HepG2 (cell line): Measurements from ENCODE around the gene PLPPR3. TPM values are rescaled to one million over a fixed set of nuclear protein-coding genes. Genes with fewer than 3 reads are reported as not detected.
A peak's percentile ranks its signal among the peaks of the same experiment; 100 is the strongest.

Experiments used
- ATAC-seq: fragments of 200-7000 bp; cut with Tn5 transposase; 3 replicates; pipeline ENCODE4 v1.9.1; 2020; ENCODE audit warnings: mild to moderate bottlenecking, moderate library complexity
- BruUV-seq: library from RNA; stranded (reverse); fragments of 400-500 nt; replicated peaks from 2 replicates; lab custom pipeline; 2021; lab: Mats Ljungman, UMichigan
- CTCF ChIA-PET: fragments of 300-600 bp; formaldehyde crosslinking; extraction: SDS; loops from one replicate; lab custom pipeline; 2021; ENCODE audit warnings: low total read pairs, inconsistent platforms, low intra/inter-chr PET ratio; lab: Yijun Ruan, JAX
- POLR2A ChIA-PET: fragments of 350-600 bp; sonication (Branson Sonifier 250); formaldehyde crosslinking; loops from one replicate; lab custom pipeline; 2020; ENCODE audit warnings: antibody characterized with exemption, inconsistent platforms; lab: Yijun Ruan, JAX
- DNase-seq: peaks from one replicate; pipeline ENCODE4 v3.0.0-alpha.2; 2015; ENCODE audit warnings: low spot score
- FAIRE-seq: peaks from 3 replicates; lab custom pipeline; 2011; peaks lifted over from hg19 to GRCh38; lab: Jason Lieb, UNC
- H2AFZ ChIP-seq: one replicate; pipeline ENCODE4 v1.6.1; 2011; ENCODE audit warnings: low read length, inconsistent platforms
- H3K27ac ChIP-seq: fragments of 300-600 bp; 3 replicates; pipeline ENCODE4 v1.8.0; 2011; ENCODE audit warnings: mixed run types, mild to moderate bottlenecking, mixed read lengths, low read length, inconsistent platforms; ENCODE audit not compliant: insufficient read depth; ENCODE audit errors: extremely low read length
- H3K27me3 ChIP-seq, 2 experiments: fragments of 200-600 bp in 1 of 2; 2 replicates in 1 of 2; 3 replicates in 1 of 2; pipeline versions ENCODE4 v1.6.0 to v1.8.0; 2011; ENCODE audit warnings: low read length in 2 of 2, mild to moderate bottlenecking in 2 of 2, moderate library complexity in 2 of 2, inconsistent platforms in 1 of 2; ENCODE audit not compliant: insufficient read depth in 2 of 2, control insufficient read depth in 1 of 2
- H3K36me3 ChIP-seq, 2 experiments: fragments of 200-600 bp in 1 of 2; replicated peaks in 1 of 2; 2 replicates in 1 of 2; 3 replicates in 1 of 2; pipeline versions ENCODE4 v1.5.1 to v1.8.0; 2011; ENCODE audit warnings: low read length in 2 of 2, inconsistent platforms in 1 of 2; ENCODE audit not compliant: insufficient read depth in 2 of 2, control insufficient read depth in 1 of 2
- H3K4me1 ChIP-seq: 2 replicates; pipeline ENCODE4 v1.5.1; 2012; ENCODE audit warnings: low read length, inconsistent platforms; ENCODE audit not compliant: insufficient read depth
- H3K4me2 ChIP-seq: 2 replicates; pipeline ENCODE4 v1.6.0; 2011; ENCODE audit warnings: low read depth, low read length, inconsistent platforms
- H3K4me3 ChIP-seq, 3 experiments: fragments of 200-600 bp in 1 of 3; sonication (generic), shearing (Covaris generic) in 1 of 3; replicated peaks in 1 of 3; 2 replicates each; pipeline ENCODE4 v1.5.1; 2011 to 2016; ENCODE audit warnings: low read length in 3 of 3, inconsistent platforms in 2 of 3, low read depth in 2 of 3, mild to moderate bottlenecking in 2 of 3, control low read depth in 1 of 3, mixed read lengths in 1 of 3; ENCODE audit not compliant: insufficient read depth in 1 of 3
- H3K79me2 ChIP-seq: one replicate; pipeline ENCODE4 v1.6.1; 2011; ENCODE audit warnings: low read length, inconsistent platforms; ENCODE audit not compliant: insufficient read depth
- H3K9ac ChIP-seq: 2 replicates; pipeline ENCODE4 v1.6.0; 2011; ENCODE audit warnings: mild to moderate bottlenecking, low read depth, low read length, inconsistent platforms; ENCODE audit not compliant: insufficient read depth
- H3K9me3 ChIP-seq: 2 replicates; pipeline ENCODE4 v1.5.1; 2012; ENCODE audit warnings: mild to moderate bottlenecking, low read length
- H4K20me1 ChIP-seq: 2 replicates; pipeline ENCODE4 v1.6.0; 2011; ENCODE audit warnings: inconsistent platforms, mild to moderate bottlenecking, low read length, moderate library complexity; ENCODE audit not compliant: insufficient read depth
- AGO1 ChIP-seq: fragments of 200-400 bp; formaldehyde crosslinking; IDR thresholded peaks from 2 replicates; pipeline ENCODE4 v1.6.1; 2017; ENCODE audit warnings: mild to moderate bottlenecking, low read depth, low read length, moderate library complexity; ENCODE audit not compliant: poor library complexity, severe bottlenecking
- AGO2 ChIP-seq: fragments of 200-400 bp; formaldehyde crosslinking; optimal IDR thresholded peaks from 2 replicates; pipeline ENCODE3; 2017; ENCODE audit warnings: mild to moderate bottlenecking, low read depth, low read length, moderate library complexity
- ATRX ChIP-seq: sonication (generic); formaldehyde crosslinking; IDR thresholded peaks from 2 replicates; pipeline ENCODE4 v1.4.0; 2020; ENCODE audit warnings: missing genetic modification reagents, borderline replicate concordance
- ELF1 ChIP-seq: sonication (generic); formaldehyde crosslinking; IDR thresholded peaks from 2 replicates; pipeline ENCODE4 v1.4.0; 2020; ENCODE audit warnings: missing genetic modification reagents
- ESRRA ChIP-seq: sonication (generic); formaldehyde crosslinking; IDR thresholded peaks from 2 replicates; pipeline ENCODE4 v1.5.1; 2020; ENCODE audit warnings: mild to moderate bottlenecking, low read depth, missing genetic modification reagents
- POLR2AphosphoS2 ChIP-seq: IDR thresholded peaks from 2 replicates; pipeline ENCODE4 v1.6.1; 2011; ENCODE audit warnings: low read depth, low read length, improper control_type of control experiment
- POLR2G ChIP-seq: fragments of 200-400 bp; formaldehyde crosslinking; IDR thresholded peaks from 2 replicates; pipeline ENCODE4 v1.6.1; 2018; ENCODE audit warnings: mild to moderate bottlenecking, low read depth, low read length, moderate library complexity
- RBFOX2 ChIP-seq: fragments of 200-400 bp; formaldehyde crosslinking; IDR thresholded peaks from 2 replicates; pipeline ENCODE4 v1.6.1; 2017; ENCODE audit warnings: low read depth, mild to moderate bottlenecking, low read length
- RBM22 ChIP-seq: fragments of 200-400 bp; formaldehyde crosslinking; optimal IDR thresholded peaks from 2 replicates; pipeline ENCODE3; 2017; ENCODE audit warnings: mild to moderate bottlenecking, low read length, moderate library complexity
- ZBTB33 ChIP-seq: sonication (generic); formaldehyde crosslinking; IDR thresholded peaks from 2 replicates; pipeline ENCODE4 v1.4.0; 2020; ENCODE audit warnings: missing genetic modification reagents
- WGBS: methylation state at CpG from one replicate; pipeline ENCODE4 v1.1.6; 2017; ENCODE audit warnings: low lambda C conversion rate; 5-methylcytosine and 5-hydroxymethylcytosine counted together
- in situ Hi-C: cut with HindIII; loops from 2 replicates; pipeline ENCODE4 v1.10.0; 2017; ENCODE audit warnings: low pct_unique_long_range_greater_than_20kb; ENCODE audit not compliant: extremely low pct_ligation_motif_present
- intact Hi-C: fragments of 100-400 bp; cut with micrococcal nuclease; formaldehyde crosslinking; loops from one replicate; pipeline ENCODE4 v1.10.0; 2022; ENCODE audit not compliant: unreplicated experiment
- polyA plus RNA-seq, 8 experiments: library from polyadenylated mRNA; depleted of rRNA in 3 of 8; stranded (reverse) in 7 of 8; unstranded in 1 of 8; fragments of >200 nt; fragmentation: Illumina TruSeq in 4 of 8; extraction: Trizol in 4 of 8; gene quantifications; 2 replicates each; pipeline versions ENCODE4 v1.2.1 to v1.2.3, GENCODE V29; 2011 to 2016; ENCODE audit warnings: low read depth in 4 of 8, missing spikeins in 1 of 8, mixed read lengths in 1 of 8; ENCODE audit not compliant: insufficient read depth in 1 of 8
- total RNA-seq, 5 experiments: library from RNA; depleted of rRNA; stranded (reverse); fragments of >200 nt; fragmentation: Illumina TruSeq; extraction: Trizol; gene quantifications; 2 replicates each; pipeline ENCODE4 v1.2.3, GENCODE V29; 2016; ENCODE audit warnings: low read depth in 1 of 5

PLPPR3 gene
- total and polyA plus RNA-seq, 2 of the 13 experiments (the other 11 are each of a cell fraction or from before 2014, with no cell fraction given) = 0.07 to 0.16 TPM

DNA sequence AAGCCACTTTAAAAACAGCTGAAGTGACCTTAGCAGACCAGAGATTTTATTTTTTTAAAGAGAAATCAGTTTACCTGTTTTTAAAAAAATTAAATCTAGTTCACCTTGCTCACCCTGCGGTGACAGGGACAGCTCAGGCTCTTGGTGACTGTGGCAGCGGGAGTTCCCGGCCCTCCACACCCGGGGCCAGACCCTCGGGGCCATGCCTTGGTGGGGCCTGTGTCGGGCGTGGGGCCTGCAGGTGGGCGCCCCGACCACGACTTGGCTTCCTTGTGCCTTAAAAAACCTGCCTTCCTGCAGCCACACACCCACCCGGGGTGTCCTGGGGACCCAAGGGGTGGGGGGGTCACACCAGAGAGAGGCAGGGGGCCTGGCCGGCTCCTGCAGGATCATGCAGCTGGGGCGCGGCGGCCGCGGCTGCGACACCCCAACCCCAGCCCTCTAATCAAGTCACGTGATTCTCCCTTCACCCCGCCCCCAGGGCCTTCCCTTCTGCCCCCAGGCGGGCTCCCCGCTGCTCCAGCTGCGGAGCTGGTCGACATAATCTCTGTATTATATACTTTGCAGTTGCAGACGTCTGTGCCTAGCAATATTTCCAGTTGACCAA, 10.8 kb downstream of the PLPPR3 start:
- no peaks in the 10 kb centered on the region for H3K27me3 ChIP-seq
- H3K27ac ChIP-seq = no peak overlapping the region
- no peak overlapping the region for H3K4me2 ChIP-seq
- H3K9ac ChIP-seq = no peak overlapping the region
- H4K20me1 ChIP-seq = peaks cover 47% of the 10 kb centered on the region
- peaks cover 30 to 58% of the 10 kb centered on the region in 2 experiments; a peak in 4 of 5 replicates for H3K36me3 ChIP-seq
- no peak for DNase-seq
- H3K79me2 ChIP-seq = peaks cover 18% of the 10 kb centered on the region
- ATAC-seq = no peak
- no peak overlapping the region for H3K4me3 ChIP-seq
- 95% methylated on average over 11 of the region's 25 CpGs for WGBS
- no peak for FAIRE-seq
- H3K9me3 ChIP-seq = no peaks in the 10 kb centered on the region
- BruUV-seq = no TSS peak
- H2AFZ ChIP-seq = no peak overlapping the region
- ChIA-PET CTCF (no interaction called here), POLR2A (no interaction called here)
- intact Hi-C loops = no loop called here
- in situ Hi-C loops = no loop called here
- H3K4me1 ChIP-seq = no peaks in the 10 kb centered on the region
- TF ChIP-seq AGO2 (peak; percentile 65), ATRX (no peak), AGO1 (peak; percentile 29), RBM22 (peak; percentile 6), RBFOX2 (peak; percentile 60), ESRRA (CRISPR knock-in tag) (no peak)

- H3K4me2 ChIP-seq = no peak overlapping the region
- ATAC-seq = no peak
- intact Hi-C loops = no loop called here
- H3K9ac ChIP-seq = no peak overlapping the region
- H3K4me3 ChIP-seq = no peak overlapping the region
- H3K9me3 ChIP-seq = no peaks in the 10 kb centered on the region
- no peak for FAIRE-seq
- H3K27me3 ChIP-seq = no peaks in the 10 kb centered on the region
- peaks cover 23% of the 10 kb centered on the region for H3K79me2 ChIP-seq
- TF ChIP-seq POLR2G (peak; percentile 56; the same call in 1 of the 2 replicates), ELF1 (CRISPR knock-in tag) (no peak), ZBTB33 (CRISPR knock-in tag) (peak; percentile 62; the same call in 1 of the 2 replicates), AGO2 (peak; percentile 75), POLR2AphosphoS2 (0 out of 2 replicates have a peak, but pooled peaks have one; percentile 37), RBM22 (peak; percentile 83)
- H4K20me1 ChIP-seq = peaks cover 54% of the 10 kb centered on the region
- H2AFZ ChIP-seq = no peak overlapping the region
- WGBS = 98% methylated on average over 28 of the region's 30 CpGs
- no peak for DNase-seq
- no peaks in the 10 kb centered on the region for H3K4me1 ChIP-seq
- in situ Hi-C loops = no loop called here
- no peak overlapping the region for H3K27ac ChIP-seq
- BruUV-seq = no TSS peak
- peaks cover 34 to 65% of the 10 kb centered on the region in 2 experiments; a peak in 4 of 5 replicates for H3K36me3 ChIP-seq
- ChIA-PET CTCF (no interaction called here), POLR2A (no interaction called here)
These were observed 11.5 kb downstream of the PLPPR3 start for GRCh38 chr19:810077-810855.
